SHP77 treated with DMSO at 0.1 percent for 48 hours (cell line): ENCODE data around the gene OR2M5.

ENCODE experiments used
- DNase-seq: peaks from one replicate; lab custom pipeline; 2025; lab: John Stamatoyannopoulos, UW

OR2M5 gene

GRCh38 chr1:248144513-248145198 lies at the start of gene OR2M5:
OR2M5 (plus strand) TSS chr1:248145148; CDS start chr1:248145148, 0 bp downstream.
- no peak for DNase-seq

GRCh38 chr1:248098529-248098928 lies 46.4 kb upstream of the OR2M5 start:
- DNase-seq: no peak

DNA sequence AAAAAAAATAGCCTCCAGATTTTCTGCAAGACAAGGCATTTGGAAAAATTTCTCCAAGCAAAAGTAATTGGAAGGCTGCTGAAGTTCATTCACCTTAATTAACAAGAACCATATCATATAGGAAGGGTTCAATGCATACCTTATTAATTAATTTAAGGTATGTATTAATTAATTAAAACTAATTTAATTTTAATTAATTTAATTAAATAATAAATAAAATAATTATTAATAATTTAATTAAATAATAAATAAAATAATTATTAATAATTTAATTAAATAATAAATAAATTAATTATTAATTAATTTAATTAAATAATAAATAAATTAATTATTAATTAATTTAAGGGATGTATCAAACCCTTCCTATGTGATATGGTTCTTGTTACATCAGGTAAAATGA lies 42.1 kb upstream of the OR2M5 start:
- DNase-seq: no peak

GRCh38 chr1:248111157-248111556 lies 33.8 kb upstream of the OR2M5 start:
- DNase-seq: no peak

DNA sequence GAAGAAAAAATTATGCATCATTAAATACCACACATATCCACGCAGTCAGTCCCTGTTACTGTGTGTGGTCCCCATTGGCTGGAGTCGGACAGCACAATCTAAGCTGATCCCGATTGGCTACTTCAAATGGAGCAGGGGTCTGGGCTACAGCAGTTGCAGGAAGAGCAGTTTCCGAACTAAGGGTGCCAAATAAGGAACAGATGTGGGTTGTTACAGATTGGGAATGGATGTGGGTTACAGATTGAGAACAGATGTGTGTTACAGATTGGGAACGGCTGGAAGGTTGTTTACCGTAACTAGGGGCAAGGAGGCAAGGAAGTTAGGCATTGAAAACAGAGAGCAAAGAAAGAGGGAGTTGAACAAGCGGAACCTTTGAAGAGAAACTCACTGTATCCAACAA lies 30.1 kb upstream of the OR2M5 start:
- peak; percentile 65 for DNase-seq

DNA sequence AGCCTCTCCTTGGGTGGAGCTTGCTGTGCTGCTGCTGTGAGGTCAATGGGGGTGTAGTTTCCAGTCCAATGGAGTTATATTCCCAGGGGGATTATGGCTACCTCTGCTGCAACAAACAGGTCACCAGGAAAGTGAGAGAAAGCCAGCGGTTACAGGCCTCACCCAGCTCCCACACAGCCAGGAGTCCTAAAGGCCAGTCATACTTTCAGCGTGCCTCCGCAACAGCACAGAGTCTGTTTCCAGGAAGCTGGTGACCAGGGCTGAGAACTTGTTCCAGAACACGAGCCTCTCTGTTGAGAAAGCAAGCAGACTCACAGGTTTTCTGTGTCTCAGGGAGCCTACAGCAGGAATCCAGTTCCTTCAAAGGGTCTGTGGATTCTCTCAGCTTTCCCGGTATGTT lies 17.3 kb upstream of the OR2M5 start:
- no peak for DNase-seq

DNA sequence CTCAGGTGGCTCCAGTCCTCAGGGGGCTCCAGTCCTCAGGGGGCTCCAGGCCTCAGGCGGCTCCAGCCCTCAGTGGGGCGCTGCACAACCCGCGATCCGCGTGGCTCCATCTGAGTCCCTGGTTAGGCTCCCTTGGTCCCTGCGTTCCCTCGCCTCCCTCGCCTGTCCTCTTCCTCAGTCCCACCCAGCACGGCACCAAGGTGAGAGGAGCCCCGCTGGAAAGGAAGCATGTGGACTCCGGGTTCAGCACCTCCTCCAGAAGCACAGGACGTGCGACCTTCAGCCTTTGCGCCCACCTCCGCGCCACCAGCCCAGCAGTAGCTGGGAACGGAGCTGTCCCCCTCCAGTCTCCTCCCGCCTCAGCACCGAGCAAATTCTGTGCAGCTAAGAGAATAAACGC lies 8.1 kb upstream of the OR2M5 start:
- no peak for DNase-seq

- DNase-seq: no peak
Observed at GRCh38 chr1:248140846-248141245, 4.1 kb upstream of the OR2M5 start.

DNA sequence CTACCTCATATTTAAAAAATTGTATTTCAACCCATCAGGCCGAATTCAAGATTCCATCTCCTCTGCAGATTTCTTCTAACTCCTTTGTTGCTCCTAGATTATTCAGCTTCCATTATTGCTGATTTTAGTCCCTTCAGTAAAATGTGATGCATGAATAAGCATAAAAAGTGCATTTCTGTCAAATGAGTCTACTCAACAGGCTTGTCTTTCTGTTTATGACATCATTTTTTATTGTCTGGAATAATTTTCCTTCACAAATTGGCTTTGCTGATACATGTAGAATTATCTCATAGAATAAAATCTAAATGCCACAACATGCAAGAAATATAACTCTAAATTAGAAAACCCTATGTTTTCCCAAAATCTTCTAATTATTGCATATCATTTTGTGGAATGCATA lies 1.6 kb upstream of the OR2M5 start:
- DNase-seq: no peak

DNA sequence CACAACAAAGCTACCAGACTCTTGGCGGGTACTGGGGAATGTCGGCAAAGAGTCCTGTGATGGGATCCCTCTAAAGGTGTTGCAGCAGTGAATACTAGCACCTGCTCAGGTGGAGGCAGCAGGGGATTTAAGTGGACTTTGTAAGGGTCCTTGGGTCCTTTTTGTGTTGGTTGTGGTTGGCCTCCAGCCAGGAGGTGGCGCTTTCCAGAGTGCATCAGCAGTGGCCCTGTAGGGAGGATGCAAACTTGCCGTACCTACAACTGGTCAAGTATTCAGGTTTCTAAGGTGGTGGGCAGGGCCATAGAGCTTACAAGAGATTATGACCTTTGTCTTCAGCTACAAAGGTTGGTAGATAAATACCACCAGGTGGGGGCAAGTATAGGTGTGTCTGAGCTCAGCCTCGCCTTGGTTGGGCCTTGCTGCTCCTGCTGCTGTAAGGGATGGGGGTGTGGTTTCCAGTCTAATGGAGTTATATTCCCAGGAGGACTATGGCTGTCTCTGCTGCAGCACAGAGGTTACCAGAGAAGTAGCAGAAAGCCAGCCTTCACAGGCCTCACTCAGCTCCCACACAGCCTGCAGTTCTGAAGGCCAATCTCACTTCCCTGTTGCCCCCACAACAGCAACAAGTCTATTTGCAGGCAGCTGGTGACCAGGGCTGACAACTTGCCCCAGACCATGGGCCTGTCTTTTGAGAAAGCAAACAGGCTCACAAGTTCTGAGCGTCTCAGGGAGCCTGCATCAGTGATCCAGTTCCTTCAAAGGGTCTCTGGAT lies 7.3 kb downstream of the OR2M5 start:
- no peak for DNase-seq

GRCh38 chr1:248155927-248156326 lies 11.0 kb downstream of the OR2M5 start:
- no peak for DNase-seq

DNA sequence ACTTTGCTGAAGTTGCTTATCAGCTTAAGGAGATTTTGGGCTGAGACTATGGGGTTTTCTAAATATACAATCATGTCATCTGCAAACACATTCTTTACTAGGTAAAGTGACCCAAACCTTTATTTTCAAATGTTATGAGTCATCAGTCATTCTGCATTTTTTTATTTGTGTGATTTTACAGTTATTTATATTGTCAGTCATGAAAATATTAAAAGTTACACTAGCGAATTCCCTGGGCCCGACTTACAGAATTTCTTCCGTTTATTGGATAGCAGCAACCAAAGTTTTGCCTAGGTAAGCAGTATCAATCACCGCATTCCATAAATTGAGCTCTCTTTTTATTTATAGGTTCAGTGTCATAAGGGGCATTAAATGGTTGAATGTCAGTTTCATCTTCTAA lies 13.8 kb downstream of the OR2M5 start:
- DNase-seq: no peak

DNA sequence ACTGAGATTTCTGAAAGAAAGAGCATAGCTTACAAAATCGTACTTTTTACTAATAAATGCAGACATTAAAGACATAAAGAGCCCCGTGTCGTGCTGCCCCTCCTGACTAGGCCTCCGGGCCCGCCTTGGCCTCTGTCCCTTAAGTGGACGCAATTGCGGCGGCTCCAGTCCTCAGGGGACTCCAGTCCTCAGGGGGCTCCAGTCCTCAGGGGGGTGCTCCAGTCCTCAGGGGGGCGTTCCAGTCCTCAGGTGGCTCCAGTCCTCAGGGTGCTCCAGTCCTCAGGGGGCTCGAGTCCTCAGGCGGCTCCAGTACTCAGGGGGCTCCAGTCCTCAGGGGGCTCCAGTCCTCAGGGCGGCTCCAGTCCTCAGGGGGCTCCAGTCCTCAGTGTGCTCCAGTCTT lies 19.1 kb downstream of the OR2M5 start:
- DNase-seq: no peak

DNA sequence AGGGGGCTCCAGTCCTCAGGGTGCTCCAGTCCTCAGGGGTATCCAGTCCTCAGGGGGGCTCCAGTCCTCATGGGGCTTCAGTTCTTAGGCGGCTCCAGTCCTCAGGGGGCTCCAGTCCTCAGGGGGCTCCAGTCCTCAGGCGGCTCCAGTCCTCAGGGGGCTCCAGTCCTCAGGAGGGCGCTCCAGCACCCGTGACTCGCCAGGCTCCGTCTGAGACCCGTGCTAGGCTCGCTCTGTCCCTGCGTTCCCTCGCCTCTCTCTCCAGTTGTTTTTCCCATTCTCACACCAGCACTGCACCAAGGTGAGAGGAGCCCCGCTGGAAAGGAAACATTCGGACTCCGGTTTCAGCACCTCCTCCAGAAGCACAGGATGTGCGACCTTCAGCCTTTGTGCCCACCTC lies 20.2 kb downstream of the OR2M5 start:
- DNase-seq: no peak

DNA sequence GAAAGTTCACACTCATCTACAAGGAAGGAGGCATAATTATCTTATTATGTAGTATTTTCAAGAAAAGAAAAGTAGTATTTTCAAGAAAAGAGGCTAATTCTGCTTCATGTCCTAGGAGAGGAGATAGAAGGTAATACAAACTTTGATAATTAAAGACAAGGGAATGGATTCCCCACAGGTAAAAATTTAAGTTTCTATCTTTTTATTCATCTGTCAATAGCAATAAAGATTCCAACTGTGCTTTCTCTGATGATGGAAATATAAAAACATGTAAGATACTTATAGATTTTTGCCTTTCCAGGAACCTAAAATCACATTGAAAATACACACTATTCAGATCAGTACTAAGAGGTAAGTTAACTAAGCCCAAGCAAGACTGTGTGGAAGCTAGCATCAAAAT lies 29.6 kb downstream of the OR2M5 start, which contains the start of gene OR2M2:
TSS of gene OR2M2 (plus strand) at position 301 of the 400 bp plus-strand sequence. CDS start 5,165 bp downstream, outside the sequence.
- DNase-seq: no peak

GRCh38 chr1:248183996-248184395 lies 39.0 kb downstream of the OR2M5 start:
- no peak for DNase-seq

- no peak for DNase-seq
Observed at GRCh38 chr1:248187363-248187762, 42.4 kb downstream of the OR2M5 start.

DNA sequence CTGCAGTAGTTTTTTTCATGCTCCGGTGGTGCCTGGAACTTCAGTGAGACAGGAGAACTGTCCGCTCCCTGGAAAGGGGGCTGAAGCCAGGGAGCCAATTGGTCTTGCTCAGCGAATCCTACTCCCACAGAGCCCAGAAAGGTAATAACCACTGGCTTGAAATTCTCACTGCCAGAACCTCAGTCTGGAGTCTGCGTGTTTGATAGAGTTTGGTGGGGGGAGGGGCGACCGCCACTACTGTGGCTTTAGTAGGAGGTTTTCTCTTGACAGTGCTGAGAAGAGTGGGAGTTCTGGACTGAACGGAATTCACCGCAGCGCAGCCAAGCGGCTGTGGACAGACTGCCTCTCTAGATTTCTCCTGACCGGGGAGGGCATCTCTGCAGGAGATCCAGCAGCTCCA lies 44.1 kb downstream of the OR2M5 start:
- no peak for DNase-seq

DNA sequence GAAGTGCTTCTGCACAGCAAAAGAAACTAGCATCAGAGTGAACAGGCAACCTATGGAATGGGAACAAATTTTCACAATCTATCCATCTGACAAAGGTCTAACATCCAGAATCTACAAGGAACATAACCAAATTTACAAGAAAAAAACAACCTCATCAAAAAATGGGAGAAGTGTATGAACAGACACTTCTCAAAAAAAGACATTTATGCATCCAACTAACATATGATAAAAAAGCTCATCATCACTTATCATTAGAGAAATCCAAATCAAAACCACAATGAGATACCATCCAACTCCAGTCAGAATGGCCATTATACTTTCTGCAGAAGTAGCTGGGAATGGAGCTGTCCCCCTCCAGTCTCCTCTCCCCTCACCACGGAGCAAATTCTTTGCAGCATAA lies 49.2 kb downstream of the OR2M5 start:
- no peak for DNase-seq
